Keratinocyte (primary cell): ENCODE results near the gene CLNK. TPM values are rescaled to one million over a fixed set of nuclear protein-coding genes. Genes with fewer than 3 reads are reported as not detected.

ENCODE experiments used
- DNase-seq: peaks from one replicate; pipeline ENCODE4 v3.0.0-alpha.2; 2011; ENCODE audit warnings: low read depth, missing footprints, low spot score
- FAIRE-seq: peaks from 2 replicates; lab custom pipeline; 2011; peaks lifted over from hg19 to GRCh38; lab: Jason Lieb, UNC
- H2AFZ ChIP-seq: 2 replicates; pipeline ENCODE4 v1.6.0; 2012; ENCODE audit warnings: low read length, control low read depth, inconsistent platforms; ENCODE audit not compliant: control insufficient read depth
- H3K27ac ChIP-seq: 2 replicates; pipeline ENCODE4 v1.5.1; 2011; ENCODE audit warnings: low read length; ENCODE audit not compliant: control insufficient read depth, insufficient read depth
- H3K27me3 ChIP-seq: 3 replicates; pipeline ENCODE4 v1.6.0; 2011; ENCODE audit warnings: low read length; ENCODE audit not compliant: control insufficient read depth, insufficient read depth; ENCODE audit errors: extremely low read depth
- H3K36me3 ChIP-seq, 2 experiments: 2 replicates in 1 of 2; 3 replicates in 1 of 2; pipeline ENCODE4 v1.5.1; 2011; ENCODE audit warnings: low read length in 2 of 2, mild to moderate bottlenecking in 1 of 2; ENCODE audit not compliant: control insufficient read depth in 2 of 2, insufficient read depth in 2 of 2; ENCODE audit errors: extremely low read depth in 1 of 2
- H3K4me1 ChIP-seq: 3 replicates; pipeline ENCODE4 v1.5.1; 2011; ENCODE audit warnings: low read length; ENCODE audit not compliant: control insufficient read depth, insufficient read depth; ENCODE audit errors: extremely low read depth
- H3K4me2 ChIP-seq: 3 replicates; pipeline ENCODE4 v1.6.0; 2011; ENCODE audit warnings: low read depth, low read length; ENCODE audit not compliant: control insufficient read depth, insufficient read depth; ENCODE audit errors: extremely low read depth
- H3K4me3 ChIP-seq, 3 experiments: fragments of 200-600 bp in 1 of 3; sonication (generic) in 1 of 3; 2 replicates in 2 of 3; 3 replicates in 1 of 3; pipeline ENCODE4 v1.5.1; 2011 to 2016; ENCODE audit warnings: low read length in 3 of 3, mild to moderate bottlenecking in 3 of 3, control low read depth in 2 of 3, inconsistent platforms in 1 of 3, low read depth in 1 of 3, mixed read lengths in 1 of 3, mixed run types in 1 of 3, moderate library complexity in 1 of 3; ENCODE audit not compliant: control insufficient read depth in 2 of 3, insufficient read depth in 2 of 3; ENCODE audit errors: extremely low read depth in 1 of 3
- H3K79me2 ChIP-seq: 2 replicates; pipeline ENCODE4 v1.6.0; 2012; ENCODE audit warnings: low read length; ENCODE audit not compliant: control insufficient read depth, insufficient read depth
- H3K9ac ChIP-seq: 3 replicates; pipeline ENCODE4 v1.6.0; 2011; ENCODE audit warnings: low read length; ENCODE audit not compliant: control insufficient read depth, insufficient read depth; ENCODE audit errors: extremely low read depth
- H3K9me1 ChIP-seq: 3 replicates; pipeline ENCODE4 v1.6.0; 2011; ENCODE audit warnings: low read length; ENCODE audit not compliant: control insufficient read depth, insufficient read depth; ENCODE audit errors: extremely low read depth
- H3K9me3 ChIP-seq: 2 replicates; pipeline ENCODE4 v1.5.1; 2012; ENCODE audit warnings: low read depth, low read length; ENCODE audit not compliant: control insufficient read depth
- H4K20me1 ChIP-seq: 3 replicates; pipeline ENCODE4 v1.6.0; 2011; ENCODE audit warnings: low read length; ENCODE audit not compliant: control insufficient read depth, insufficient read depth; ENCODE audit errors: extremely low read depth
- EZH2 ChIP-seq: IDR thresholded peaks from one replicate; pipeline ENCODE4 v1.6.1; 2012; ENCODE audit warnings: inconsistent platforms, mild to moderate bottlenecking, low read length, moderate library complexity
- dilution Hi-C: fragments of 300-500 bp; cut with MboI; formaldehyde crosslinking; loops from one replicate; pipeline ENCODE4 v1.7.0; 2020; ENCODE audit warnings: low sequenced_read_pairs; ENCODE audit not compliant: extremely low pct_ligation_motif_present
- polyA plus RNA-seq, 5 experiments: library from polyadenylated mRNA; depleted of rRNA in 3 of 5; stranded (reverse) in 3 of 5; stranded (forward) in 1 of 5; unstranded in 1 of 5; fragments of >200 nt; gene quantifications; 1 replicate in 1 of 5; 2 replicates in 3 of 5; 3 replicates in 1 of 5; pipeline versions ENCODE4 v1.2.1 to v1.2.3, GENCODE V29; 2011 to 2012; ENCODE audit warnings: missing spikeins in 2 of 5, low read depth in 1 of 5, low replicate concordance in 1 of 5
- TF ChIP-seq, protein P1 (sequence below), 3 experiments: IDR thresholded peaks in 1 of 3; conservative IDR thresholded peaks in 1 of 3; optimal IDR thresholded peaks in 1 of 3; 2 replicates in 2 of 3; 3 replicates in 1 of 3; pipeline versions ENCODE3 to v1.5.1; 2011; ENCODE audit warnings: low read length in 3 of 3, mild to moderate bottlenecking in 3 of 3, moderate library complexity in 2 of 3, control low read depth in 1 of 3, inconsistent platforms in 1 of 3; ENCODE audit not compliant: insufficient read depth in 2 of 3; ENCODE audit errors: extremely low read depth in 1 of 3

CLNK gene
- polyA plus RNA-seq, 1 donor (not counting 4 experiments of a cell fraction or from before 2014, with no cell fraction given) = not detected

DNA sequence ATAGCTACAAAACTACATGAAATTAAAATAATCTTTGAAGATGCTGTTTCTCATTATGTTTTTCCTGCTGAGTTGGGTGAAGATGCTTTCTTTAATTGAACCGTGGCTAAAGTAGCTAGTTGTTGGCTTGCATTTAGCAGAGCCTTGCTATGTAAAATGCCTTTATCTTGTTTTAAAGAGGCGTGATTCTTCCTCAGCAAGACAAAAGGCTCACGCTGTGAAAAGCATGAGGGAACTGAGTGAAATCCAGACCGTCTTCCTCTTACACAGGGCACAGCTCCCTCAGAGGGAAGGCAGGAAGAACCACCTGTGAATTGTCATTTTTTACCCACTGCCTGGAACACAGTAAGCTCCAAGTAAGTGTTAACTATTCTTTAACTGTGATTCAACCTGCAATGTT lies 188.4 kb downstream of the CLNK start:
- Histone ChIP-seq H2AFZ (no peak overlapping the region), H3K79me2 (no peaks in the 10 kb centered on the region), H3K4me2 (no peak overlapping the region), H3K4me1 (no peaks in the 10 kb centered on the region), H3K9me1 (no peaks in the 10 kb centered on the region), H3K36me3 (no peaks in the 10 kb centered on the region), H3K9ac (no peak overlapping the region), H3K27ac (no peak overlapping the region), H4K20me1 (no peaks in the 10 kb centered on the region), H3K4me3 (no peak overlapping the region), H3K9me3 (no peaks in the 10 kb centered on the region), H3K27me3 (no peaks in the 10 kb centered on the region)
- TF ChIP-seq, protein P1, sequence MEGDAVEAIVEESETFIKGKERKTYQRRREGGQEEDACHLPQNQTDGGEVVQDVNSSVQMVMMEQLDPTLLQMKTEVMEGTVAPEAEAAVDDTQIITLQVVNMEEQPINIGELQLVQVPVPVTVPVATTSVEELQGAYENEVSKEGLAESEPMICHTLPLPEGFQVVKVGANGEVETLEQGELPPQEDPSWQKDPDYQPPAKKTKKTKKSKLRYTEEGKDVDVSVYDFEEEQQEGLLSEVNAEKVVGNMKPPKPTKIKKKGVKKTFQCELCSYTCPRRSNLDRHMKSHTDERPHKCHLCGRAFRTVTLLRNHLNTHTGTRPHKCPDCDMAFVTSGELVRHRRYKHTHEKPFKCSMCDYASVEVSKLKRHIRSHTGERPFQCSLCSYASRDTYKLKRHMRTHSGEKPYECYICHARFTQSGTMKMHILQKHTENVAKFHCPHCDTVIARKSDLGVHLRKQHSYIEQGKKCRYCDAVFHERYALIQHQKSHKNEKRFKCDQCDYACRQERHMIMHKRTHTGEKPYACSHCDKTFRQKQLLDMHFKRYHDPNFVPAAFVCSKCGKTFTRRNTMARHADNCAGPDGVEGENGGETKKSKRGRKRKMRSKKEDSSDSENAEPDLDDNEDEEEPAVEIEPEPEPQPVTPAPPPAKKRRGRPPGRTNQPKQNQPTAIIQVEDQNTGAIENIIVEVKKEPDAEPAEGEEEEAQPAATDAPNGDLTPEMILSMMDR (optimal IDR thresholded peaks at IDR 0.05 in 1 of 3, IDR thresholded peaks at IDR 0.05 in 1 of 3, conservative IDR thresholded peaks at IDR 0.05 in 1 of 3; ENCODE audit: extremely low read depth in 1 of 3, insufficient read depth in 2 of 3, low read length in 3 of 3) = no peak
- no peak for TF ChIP-seq EZH2
- dilution Hi-C loops = no loop called here
- FAIRE-seq (no peak), DNase-seq (no peak)

DNA sequence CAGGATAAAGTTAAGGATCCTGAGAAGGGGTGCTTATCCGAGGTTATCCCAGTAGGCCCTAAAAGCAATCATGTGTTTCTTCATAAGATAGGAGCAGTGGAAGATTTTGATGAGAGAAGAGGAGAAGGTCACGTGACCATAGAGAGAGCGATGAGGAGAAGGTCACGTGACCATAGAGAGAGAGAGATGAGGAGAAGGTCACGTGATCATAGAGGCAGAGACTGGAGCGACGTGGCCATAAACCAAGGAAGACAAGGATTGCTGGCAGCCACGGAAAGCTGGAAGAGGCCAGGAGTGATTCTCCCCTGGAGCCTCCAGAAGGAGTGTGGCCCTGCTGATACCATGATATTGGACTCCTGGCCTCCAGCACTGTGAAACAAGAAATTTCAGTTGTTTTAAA lies 188.9 kb downstream of the CLNK start:
- Histone ChIP-seq H3K36me3 (no peaks in the 10 kb centered on the region), H4K20me1 (no peaks in the 10 kb centered on the region), H3K9ac (no peak overlapping the region), H3K4me2 (no peak overlapping the region), H3K4me1 (no peaks in the 10 kb centered on the region), H3K9me1 (no peaks in the 10 kb centered on the region), H3K9me3 (no peaks in the 10 kb centered on the region), H3K4me3 (no peak overlapping the region), H3K27ac (no peak overlapping the region), H3K27me3 (no peaks in the 10 kb centered on the region), H2AFZ (no peak overlapping the region), H3K79me2 (no peaks in the 10 kb centered on the region)
- TF ChIP-seq EZH2 = no peak
- DNase-seq (no peak), FAIRE-seq (no peak)
- dilution Hi-C loops = no loop called here

DNA sequence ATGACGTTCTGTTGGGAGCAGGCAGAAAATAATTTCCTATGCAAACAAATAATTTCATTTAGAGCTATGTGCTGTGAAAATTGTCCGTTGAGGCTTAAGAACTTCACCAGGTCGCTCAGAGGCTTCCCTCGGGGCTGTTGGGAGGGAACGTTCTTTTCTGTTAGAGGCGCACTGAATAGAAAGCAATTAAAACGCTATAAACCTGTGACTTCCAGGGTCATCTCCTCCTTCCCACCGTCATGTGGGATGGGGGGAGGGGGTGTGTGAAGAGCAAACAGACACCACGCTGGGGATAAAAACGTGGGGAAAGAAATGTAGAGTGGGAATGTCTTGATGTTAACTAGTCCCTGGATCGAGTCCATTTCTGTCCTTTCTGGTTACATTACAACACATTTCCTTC lies 192.1 kb downstream of the CLNK start:
- TF ChIP-seq EZH2 = no peak
- TF ChIP-seq, protein P1 (optimal IDR thresholded peaks at IDR 0.05 in 1 of 3, IDR thresholded peaks at IDR 0.05 in 1 of 3, conservative IDR thresholded peaks at IDR 0.05 in 1 of 3; ENCODE audit: extremely low read depth in 1 of 3, insufficient read depth in 2 of 3, low read length in 3 of 3) = no peak
- H3K9me3 ChIP-seq = no peaks in the 10 kb centered on the region
- no peaks in the 10 kb centered on the region for H3K9me1 ChIP-seq
- H3K4me1 ChIP-seq = no peaks in the 10 kb centered on the region
- H3K27ac ChIP-seq = no peak overlapping the region
- H3K79me2 ChIP-seq = no peaks in the 10 kb centered on the region
- DNase-seq (no peak), FAIRE-seq (no peak)
- H2AFZ ChIP-seq = no peak overlapping the region
- no peak overlapping the region for H3K4me2 ChIP-seq
- dilution Hi-C loops = no loop called here
- no peak overlapping the region for H3K4me3 ChIP-seq
- H4K20me1 ChIP-seq = no peaks in the 10 kb centered on the region
- H3K27me3 ChIP-seq = no peaks in the 10 kb centered on the region
- no peaks in the 10 kb centered on the region for H3K36me3 ChIP-seq
- no peak overlapping the region for H3K9ac ChIP-seq
